ENCODE measurements around the gene MKLN1.

- no peak for TF ChIP-seq POLR2A (IDR thresholded peaks at IDR 0.05)
- TF ChIP-seq, protein P1, sequence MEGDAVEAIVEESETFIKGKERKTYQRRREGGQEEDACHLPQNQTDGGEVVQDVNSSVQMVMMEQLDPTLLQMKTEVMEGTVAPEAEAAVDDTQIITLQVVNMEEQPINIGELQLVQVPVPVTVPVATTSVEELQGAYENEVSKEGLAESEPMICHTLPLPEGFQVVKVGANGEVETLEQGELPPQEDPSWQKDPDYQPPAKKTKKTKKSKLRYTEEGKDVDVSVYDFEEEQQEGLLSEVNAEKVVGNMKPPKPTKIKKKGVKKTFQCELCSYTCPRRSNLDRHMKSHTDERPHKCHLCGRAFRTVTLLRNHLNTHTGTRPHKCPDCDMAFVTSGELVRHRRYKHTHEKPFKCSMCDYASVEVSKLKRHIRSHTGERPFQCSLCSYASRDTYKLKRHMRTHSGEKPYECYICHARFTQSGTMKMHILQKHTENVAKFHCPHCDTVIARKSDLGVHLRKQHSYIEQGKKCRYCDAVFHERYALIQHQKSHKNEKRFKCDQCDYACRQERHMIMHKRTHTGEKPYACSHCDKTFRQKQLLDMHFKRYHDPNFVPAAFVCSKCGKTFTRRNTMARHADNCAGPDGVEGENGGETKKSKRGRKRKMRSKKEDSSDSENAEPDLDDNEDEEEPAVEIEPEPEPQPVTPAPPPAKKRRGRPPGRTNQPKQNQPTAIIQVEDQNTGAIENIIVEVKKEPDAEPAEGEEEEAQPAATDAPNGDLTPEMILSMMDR (IDR thresholded peaks at IDR 0.05): no peak
Observed at GRCh38 chr7:131525820-131526219, 198.1 kb downstream of the MKLN1 start.

All from Peyer's patch (tissue), 4 donors.